NCI-H146 treated with DMSO at 0.1 percent for 48 hours (cell line): ENCODE results near the gene MYH6.
"Not testable (repeated sequence)": the region's sequence is repeated elsewhere in the genome, so short reads cannot be mapped to it uniquely, and the experiment has no call there.

Source experiments
- DNase-seq: peaks from one replicate; lab custom pipeline; 2025; ENCODE audit not compliant: unreplicated experiment; lab: John Stamatoyannopoulos, UW

The MYH6 gene

DNA sequence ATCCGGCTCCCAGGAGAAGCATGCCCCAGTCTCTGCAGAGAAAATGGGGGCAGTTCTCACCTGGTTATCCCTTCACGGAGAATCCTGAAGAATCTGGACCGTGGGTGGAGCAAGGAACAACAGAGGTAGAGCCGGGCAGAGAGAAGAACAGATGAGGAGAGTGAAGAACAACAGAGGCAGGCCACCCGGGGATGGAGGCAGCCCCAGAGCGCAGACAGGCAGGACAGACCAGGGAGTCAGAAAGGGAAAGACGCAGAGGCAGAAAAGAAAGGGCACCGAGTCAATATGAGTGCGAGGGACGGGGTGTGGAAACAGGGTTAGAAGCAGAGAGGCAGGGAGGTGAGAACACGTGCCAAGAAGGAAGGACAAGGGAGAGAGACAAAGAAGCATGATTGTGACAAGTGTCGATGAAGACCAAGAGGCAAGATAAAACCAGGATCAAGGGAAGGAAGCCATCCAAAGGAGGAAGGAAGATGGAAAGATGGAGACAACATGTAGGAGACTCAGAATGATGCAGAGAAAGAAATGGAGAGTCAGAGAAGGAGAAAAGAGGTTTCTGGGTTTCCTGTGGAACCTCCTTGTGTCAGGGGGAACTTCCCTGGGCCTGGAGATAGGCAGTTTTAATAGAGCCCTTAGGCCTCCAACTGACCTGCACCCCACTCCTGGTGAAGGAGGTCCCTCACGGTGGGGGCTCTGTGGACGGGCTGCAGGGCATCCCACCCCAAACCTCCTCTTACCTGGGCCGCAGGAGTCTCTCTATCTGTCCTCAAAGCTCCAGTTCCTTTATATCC is at the start of gene MYH6:
MYH6 (minus strand) TSS at position 758 of the 791 bp plus-strand sequence. CDS start 1,050 bp downstream, outside the sequence.
- no peak for DNase-seq

DNA sequence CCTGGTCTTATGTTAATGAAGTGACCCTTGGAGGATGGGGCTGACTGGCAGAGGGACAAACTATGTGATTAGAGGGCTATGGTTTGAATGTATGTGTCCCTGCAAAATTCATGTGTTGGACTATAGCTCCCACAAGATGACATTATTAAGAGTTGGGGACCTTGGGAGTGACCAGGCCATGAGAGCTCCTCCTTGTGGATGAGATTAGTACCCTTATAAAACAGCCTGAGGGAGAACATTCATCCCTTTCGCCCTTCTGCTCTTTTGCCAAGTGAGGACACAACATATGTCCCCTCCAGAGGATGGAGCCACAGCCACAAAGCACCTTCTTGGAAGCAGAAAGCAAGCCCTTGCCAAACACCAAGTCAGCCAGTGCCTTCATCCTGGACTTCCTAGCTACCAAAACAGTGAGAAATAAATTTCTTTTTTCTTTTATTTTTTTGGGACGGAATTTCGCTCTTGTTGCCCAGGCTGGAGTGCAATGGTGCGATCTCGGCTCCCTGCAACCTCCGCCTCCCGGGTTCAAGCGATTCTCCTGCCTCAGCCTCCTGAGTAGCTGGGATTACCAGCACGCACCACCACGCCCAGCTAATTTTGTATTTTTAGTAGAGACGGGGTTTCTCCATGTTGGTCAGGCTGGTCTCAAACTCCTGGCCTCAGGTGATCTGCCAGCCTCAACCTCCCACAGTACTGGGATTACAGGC is 49.0 kb upstream of the MYH6 start:
- not testable (repeated sequence) for DNase-seq

DNA sequence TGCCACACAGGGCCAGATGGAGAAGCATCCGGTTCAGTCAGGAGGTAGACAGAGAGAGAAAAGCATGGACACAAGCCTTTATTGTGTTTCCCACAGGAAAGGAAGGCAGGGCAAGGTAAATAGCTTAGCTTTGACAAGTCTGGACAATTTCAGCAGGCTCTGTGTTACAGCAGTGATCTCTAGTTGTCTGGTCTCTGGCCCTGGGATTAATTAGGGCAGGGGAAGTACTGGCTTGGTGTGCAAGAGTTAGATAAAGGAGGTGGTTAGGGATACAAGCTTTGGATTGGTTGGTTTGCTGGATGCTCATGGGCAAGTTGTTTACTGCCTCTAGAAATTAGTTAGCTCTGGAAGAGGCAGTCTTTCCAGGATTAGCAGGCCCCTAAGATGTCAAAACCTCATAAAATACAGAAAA is 46.4 kb upstream of the MYH6 start:
- DNase-seq, result no peak

- no peak for DNase-seq
Observed at GRCh38 chr14:23452237-23452636, 44.2 kb upstream of the MYH6 start.

DNA sequence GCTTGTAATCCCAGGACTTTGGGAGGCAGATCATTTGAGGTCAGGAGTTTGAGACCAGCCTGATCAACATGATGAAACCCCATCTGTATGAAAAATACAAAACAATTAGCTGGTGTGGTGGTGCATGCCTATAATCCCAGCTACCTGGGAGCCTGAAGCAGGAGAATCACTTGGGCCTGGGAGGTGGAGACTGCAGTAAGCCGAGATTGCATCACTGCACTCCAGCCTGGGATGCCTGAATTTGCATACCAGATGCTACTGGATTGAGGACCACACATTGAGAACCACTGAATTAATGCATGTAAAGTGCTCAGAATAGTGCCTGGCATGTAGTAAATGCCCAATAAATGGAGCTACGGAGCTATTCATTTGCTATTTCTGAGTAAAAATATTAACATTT is 42.3 kb upstream of the MYH6 start:
- DNase-seq, result no peak

- DNase-seq, result no peak
Observed at GRCh38 chr14:23449314-23449713, 41.2 kb upstream of the MYH6 start.

DNA sequence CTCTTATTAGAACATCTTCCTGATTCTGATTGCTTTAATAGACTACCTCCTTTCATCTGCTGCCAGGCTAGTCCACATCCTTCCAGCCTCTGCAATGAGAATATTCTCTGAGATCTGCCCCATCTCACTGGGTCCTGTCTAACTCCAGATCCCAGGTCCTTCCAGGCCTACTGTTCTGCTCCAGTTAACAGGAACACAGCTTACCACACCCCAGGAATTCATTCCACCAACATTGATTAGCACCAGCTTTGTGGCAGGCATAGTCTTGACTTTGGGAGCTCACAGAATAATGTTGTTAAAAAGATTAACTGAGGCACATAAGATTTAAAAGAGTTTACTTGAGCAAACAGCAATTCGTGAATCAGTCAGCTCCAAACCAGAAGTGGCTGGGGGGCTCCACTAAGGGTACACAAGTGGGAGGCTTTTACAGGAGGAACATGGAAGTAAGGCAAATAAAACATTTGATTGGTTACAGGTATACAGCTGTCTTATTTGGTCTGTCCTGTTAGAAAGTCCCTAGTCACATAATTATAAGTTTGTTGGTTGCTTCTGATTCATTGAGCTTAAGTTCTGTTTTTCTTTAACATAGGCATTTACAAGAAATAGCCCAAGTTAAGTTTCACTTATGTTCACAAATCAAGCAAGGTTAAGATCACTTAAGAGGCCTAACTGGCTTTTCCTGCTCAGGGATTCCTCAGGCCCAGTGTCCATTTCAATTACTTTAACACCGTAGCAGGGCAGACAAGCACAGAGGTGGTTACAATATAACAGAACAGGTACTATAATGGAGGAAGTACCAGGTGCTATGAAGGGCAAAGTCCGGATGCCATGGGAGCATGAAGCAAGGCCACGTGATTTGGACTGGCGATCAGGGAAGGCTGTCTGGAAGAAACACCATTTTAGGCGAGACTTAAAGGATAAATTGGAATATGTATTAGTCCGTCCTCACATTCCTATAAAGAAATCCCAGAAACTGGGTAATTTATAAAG is 39.6 kb upstream of the MYH6 start:
- DNase-seq, result no peak

GRCh38 chr14:23446291-23446851 is 38.3 kb upstream of the MYH6 start:
- DNase-seq, result no peak

- no peak for DNase-seq
Observed at GRCh38 chr14:23445773-23446172, 37.7 kb upstream of the MYH6 start.

DNA sequence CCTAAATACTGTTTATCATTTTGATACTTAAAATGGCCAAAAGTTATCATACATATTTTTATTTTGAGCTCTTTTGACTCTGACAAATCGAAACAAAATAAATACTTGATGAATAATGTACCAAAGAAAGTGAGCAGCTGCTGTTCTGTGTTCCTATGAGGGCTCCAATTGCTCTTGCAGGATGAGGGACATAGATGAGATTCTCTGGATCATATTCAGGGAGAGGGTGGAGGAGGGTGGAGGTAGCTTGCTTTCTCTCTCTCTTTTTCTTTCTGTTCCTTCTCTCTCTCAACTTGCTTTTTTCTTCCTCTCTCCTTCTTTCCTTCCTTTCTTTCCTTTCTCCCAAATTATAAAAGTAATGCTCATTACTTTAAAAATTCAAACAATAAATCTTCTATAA is 36.2 kb upstream of the MYH6 start:
- DNase-seq, result no peak

DNA sequence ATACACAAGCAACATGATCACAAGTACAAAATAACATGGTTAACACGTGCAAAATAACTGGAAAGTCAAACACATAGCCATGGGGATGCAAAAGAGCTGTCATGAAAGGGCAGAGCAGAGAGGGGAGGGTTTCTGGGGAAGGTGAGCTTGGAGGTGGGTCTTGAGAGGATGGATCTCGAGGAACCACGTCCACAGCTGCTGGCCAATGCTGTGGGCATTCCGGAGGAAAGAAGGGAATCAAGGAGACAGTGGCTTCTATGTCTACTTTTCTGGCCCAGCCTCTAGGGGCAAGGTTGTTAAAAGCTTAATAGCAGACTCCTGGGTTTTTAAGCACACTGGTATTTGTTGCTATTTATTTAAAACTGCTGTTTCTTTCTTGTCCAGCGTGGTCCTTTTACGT is 35.8 kb upstream of the MYH6 start:
- no peak for DNase-seq

- DNase-seq, result no peak
Observed at GRCh38 chr14:23443411-23443812, 35.3 kb upstream of the MYH6 start.

DNA sequence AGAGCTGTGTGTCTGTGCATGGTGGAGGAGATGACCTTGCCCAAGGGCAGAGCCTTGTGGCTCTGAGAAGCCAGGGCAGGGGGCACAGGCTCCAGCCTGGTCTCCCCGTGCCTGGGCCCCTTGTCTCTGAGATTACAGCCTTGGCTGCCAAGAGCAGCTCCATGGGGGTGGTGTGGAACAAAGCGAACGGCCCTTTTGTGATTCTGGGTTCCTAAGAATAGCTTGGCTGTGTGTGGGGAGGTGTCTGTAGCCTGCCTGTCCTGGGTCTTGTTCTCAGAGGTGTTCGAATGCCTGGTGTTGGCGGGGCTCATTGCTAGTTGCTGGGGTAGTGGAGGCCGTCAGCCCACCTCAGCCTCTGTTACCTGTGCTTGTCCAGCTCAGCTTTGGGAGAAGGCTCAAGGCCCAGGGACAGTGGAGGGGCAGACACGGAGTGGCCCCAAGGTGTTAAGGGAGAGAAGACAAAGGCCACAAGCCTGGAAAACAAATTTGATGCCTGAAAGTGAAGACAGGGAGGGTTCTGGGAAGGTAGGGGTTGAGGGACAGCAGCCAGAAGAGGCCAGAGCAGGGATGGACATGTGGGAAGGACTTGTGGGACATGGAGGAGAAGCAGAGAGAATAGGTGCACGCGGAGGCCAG is 34.8 kb upstream of the MYH6 start:
- no peak for DNase-seq

GRCh38 chr14:23441076-23441475 is 33.0 kb upstream of the MYH6 start:
- no peak for DNase-seq

DNA sequence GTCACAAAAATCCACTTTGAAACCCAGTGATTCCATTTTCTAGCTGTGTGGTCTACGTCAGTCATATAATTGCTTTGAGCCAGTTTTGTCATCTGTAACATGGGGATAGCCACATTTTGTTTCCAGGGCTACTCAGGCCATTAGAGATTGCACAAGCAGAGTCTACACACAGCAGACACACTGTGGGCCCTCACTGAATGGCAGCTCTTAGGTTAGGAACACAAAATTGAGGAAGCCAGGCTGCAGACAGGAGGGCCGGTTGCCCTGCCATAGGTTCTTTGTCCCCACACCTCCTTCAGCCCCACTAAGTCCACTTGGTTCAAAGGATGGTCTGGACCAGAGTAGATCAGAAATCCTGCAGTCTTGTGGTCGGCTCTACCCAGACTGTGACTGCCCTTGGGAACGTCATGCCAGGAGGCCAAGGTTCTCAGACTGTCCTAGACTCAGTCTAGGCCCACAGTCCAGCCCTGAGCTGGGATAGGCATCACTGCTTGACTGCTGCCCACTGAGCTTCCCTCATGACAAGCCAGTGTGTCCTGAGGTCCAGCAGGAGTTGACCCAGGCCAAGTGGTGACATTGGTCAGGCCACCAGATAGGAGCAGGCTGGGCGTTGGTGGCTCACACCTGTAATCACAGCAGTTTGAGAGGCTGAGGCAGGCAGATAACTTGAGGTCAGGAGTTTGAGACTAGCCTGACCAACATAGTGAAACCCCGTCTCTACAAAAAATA is 31.2 kb upstream of the MYH6 start:
- no peak for DNase-seq

- DNase-seq, result no peak
Observed at GRCh38 chr14:23438101-23438971, 30.3 kb upstream of the MYH6 start.

- DNase-seq, result no peak
Observed at GRCh38 chr14:23437133-23438100, 29.3 kb upstream of the MYH6 start.
